Measurements from ENCODE around the gene NT5DC1.

GRCh38 chr6:116267836-116268588, 167.4 kb downstream of the NT5DC1 start:
- TF ChIP-seq CTCF (IDR thresholded peaks at IDR 0.05): no peak
- TF ChIP-seq POLR2A (IDR thresholded peaks at IDR 0.05): no peak

Measured in body of pancreas (tissue), 4 donors.